GM18873 (cell line): ENCODE results near the gene PARL.

Experiments
- ATAC-seq: cut with Tn5 transposase; IDR thresholded peaks from one replicate; pipeline ENCODE4 v1.9.1; 2021; ENCODE audit warnings: mild to moderate bottlenecking, moderate library complexity, moderate number of reproducible peaks; ENCODE audit not compliant: unreplicated experiment, low FRiP score

The PARL gene

GRCh38 chr3:183818706-183819624 is 65.7 kb downstream of the PARL start:
- no peak for ATAC-seq

DNA sequence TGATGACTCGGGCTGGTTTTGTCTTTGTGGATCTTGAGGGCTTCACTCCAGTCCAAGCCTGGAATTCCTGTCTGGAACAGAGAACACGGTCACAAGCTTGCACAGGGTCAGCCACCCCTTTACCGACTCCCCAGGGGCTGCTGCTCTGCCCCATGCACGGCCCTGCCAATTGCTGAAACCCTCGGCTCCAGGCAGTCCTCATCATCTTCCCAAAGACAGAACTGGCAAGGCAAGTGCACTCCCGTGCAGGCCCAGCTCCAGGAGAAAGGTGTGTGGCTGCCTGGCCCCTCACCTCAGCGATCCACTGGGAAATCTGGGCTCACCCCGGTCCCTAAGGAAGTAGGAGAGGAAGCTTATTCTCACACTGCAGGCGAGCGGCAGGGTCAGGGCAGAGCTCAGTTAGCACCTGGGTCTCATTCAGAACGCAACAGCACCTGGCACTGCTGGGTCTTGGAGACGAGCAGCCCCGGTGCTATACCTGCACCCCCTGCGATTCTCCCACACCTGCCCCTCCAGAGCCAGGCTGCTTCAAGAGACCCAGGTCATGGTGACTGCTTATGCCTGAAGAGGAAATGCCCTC is 66.5 kb downstream of the PARL start:
- no peak for ATAC-seq

DNA sequence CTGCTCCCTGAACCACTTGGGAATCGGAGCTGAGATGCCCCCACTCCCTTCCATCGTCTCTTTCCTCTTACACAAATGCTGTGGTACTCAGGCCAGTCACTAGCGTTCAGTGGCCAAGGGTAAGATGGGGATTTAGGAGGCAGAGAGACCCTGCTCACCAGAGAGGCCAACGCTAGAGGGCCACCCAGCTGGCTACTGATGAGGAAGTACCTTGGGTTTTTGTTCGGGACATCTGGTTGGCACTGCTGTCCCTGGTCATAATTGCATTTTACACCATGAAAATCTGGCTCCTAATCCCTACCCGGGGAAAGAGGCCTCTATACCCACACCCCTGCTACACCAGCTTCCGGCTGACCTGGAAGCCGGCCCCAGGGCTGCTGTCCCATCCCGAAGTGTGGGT is 67.0 kb downstream of the PARL start:
- no peak for ATAC-seq

- no peak for ATAC-seq
These were observed 67.8 kb downstream of the PARL start for GRCh38 chr3:183816681-183817510.

DNA sequence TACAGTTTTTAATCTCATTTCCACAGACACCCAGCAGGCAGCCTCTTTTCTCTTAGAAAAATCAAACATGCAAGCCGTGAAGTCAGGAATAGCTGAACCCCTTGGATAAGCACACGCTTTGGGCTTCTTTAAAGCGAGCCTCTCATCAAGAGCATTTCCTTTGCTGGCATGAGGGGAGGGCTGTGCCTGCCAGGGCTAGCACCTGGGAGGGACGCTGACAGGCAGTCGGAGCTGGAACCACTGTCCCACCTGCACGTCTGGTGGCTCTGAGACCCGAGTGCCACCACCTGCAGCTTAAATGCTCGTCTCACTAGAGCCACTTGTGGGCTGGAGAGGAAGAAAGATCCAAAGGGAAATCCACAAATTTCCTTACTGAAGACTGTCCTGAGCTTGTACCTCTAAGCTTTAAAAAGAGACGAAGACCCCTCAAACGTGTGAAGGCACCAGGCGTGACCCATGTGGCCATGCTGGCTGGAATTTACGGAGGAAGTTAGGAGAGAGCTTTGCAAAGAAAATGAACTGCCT is 68.7 kb downstream of the PARL start:
- ATAC-seq, result no peak

GRCh38 chr3:183815563-183815940 is 69.1 kb downstream of the PARL start:
- ATAC-seq, result no peak

DNA sequence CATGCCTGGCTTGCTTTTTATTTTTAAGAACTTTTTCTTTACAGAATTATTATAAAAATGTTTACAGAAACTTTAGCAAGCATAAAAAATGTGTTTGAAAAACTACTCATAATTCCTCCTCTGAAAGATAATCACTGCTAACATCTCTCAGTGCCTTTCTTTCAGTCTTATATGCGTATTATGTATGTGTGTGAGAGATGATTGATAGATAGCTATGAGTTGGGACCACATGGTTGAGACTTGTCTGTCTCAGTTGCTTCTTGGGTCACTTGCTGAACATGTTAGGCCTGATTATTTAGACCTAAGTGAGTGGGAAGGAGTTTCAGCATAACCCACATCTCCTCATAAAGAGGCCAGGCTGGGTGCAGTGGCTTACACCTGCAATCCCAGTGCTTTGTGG is 70.4 kb downstream of the PARL start:
- ATAC-seq, result no peak

GRCh38 chr3:183812761-183813445 is 71.8 kb downstream of the PARL start:
- ATAC-seq, result no peak

DNA sequence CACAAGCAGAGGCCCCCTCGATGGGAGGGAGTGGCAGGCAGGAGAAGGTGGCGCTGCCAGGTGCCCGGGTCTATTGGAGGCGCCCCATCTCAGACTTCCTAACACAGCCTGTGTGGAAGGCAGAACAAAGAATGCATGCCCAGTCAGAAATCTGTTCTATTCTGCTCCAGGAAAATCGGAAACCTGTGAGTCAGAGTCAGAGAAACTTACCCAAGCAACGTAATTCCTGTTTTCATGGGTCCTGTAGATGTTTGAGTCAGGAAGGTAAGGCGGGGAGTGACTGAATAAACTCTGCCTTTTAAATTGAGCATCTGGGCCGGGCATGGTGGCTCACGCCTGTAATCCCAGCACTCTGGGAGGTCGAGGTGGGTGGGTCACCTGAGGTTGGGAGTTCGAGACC is 73.0 kb downstream of the PARL start:
- ATAC-seq, result no peak

DNA sequence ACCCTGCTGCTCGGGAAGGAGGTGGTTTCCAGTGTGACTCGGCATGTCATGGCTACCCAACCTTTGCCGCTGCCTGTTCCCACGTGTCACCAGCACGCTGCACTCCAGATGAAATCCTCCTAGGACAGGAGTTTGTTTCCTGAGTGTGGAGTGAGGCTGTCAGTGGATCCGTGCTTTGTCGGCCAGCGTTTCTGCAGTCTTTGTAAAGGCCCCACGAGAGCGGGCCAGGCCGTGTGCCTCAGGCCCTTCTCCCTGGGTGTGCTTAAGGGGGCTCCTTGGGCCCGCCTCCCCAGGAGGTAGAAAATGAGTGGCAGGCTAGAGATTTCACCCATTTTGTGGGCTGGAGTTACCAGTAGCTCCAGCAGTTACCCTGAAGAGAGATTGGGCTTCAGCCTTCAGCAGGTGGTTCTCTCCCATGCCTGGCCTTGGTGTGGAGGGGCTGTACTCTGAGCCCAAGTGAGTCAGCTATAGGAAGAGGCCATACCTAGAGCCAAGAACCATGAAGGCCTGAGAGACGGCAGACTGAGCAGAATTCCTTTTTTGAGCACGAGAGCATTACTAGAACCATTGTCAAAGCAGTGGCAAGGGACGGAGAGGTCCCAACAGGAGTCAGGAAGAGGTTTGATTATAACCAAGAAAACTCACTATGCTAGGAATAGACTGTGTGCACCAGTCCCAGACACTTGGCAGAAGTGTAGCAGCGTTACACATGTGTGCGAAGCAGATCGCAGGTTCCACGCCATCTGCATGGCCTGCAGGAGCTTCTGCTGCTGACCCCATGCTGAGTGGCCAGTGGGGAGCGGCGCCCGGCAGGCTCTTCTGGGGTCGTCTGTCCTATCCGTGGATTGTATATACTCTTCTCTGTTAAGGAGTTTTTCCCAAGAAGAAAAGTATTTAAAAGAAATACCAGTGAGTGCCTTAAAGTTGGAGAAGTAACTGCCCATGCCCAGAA is 73.8 kb downstream of the PARL start:
- ATAC-seq, result no peak

DNA sequence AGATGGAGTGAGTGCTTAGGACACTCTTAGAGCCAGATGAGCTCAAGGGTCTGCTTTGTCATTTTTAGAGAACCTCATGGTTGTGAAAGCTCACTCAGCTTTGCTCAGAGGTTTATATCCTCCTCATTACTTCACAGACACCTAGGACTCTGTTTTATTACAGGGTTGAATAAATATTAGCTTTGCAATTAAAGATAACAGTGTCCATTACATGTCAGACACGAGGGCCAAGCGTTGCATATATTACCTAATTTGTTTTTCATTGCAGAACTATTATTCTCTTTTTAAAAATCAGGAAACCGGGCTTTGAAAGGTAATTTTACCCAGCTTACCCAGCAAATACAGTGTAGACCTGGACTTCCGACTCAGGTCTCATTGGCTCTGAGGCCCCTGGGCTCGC is 75.4 kb downstream of the PARL start:
- no peak for ATAC-seq

DNA sequence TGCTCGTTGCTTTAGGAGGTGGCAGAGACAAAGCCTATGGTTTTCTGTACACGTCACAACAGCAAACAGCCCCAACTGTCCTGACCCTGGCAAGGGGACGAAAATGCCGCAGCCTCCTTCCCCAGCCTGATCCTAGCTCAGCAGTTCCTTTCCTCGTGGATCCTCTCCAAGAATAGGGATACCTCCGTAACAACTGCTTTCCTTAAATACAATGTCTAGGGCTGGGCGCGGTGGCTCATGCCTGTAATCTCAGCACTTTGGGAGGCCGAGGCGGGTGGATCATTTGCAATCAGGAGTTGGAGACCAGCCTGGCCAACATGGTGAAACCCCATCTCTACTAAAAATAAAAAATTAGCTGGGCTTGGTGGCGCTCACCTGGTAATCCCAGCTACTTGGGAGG is 76.3 kb downstream of the PARL start:
- ATAC-seq, result no peak

DNA sequence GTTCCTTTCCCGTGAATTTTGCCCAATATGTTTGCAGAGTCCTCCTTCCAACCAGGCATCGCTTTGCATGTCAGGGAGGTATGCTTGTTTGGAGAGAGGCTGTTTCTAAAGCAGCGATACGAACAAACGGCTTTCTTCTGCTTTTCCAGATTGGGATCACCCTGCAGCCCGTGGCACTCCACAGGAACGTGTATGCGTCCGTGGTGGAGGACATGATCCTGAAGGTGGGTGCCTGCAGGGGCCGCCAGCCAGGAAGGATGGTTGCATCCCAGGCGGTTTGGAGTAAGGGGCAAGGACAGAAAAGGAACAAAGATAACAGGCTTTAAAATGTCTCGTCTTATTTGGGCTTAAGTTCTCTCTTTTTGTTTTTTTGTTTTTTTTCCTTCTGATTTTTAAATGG is 76.8 kb downstream of the PARL start:
- no peak for ATAC-seq

GRCh38 chr3:183807209-183807728 is 77.4 kb downstream of the PARL start:
- ATAC-seq, result no peak

- no peak for ATAC-seq
These were observed 81.7 kb downstream of the PARL start for GRCh38 chr3:183802989-183803388.

DNA sequence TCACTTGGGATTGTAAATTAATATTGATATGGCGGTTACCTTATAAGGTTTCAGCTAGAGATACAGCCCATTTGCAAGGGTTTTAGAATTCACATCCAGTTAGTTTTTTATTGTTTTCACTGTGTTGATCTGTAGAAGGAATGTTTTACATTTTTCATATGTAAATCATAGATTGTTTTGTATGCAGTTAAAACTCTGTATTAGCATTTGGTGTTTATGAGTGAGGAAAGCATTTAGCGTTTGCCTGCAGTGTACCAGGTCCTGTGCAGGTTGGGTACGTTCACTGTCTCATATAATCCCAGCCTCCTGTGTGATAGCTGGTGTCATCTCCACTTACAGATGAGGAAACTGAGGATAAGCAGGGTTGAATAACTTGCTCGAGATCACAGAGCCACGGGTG is 83.1 kb downstream of the PARL start:
- no peak for ATAC-seq

- no peak for ATAC-seq
These were observed 84.3 kb downstream of the PARL start for GRCh38 chr3:183800243-183800863.

GRCh38 chr3:183799461-183799860 is 85.2 kb downstream of the PARL start:
- ATAC-seq, result no peak

DNA sequence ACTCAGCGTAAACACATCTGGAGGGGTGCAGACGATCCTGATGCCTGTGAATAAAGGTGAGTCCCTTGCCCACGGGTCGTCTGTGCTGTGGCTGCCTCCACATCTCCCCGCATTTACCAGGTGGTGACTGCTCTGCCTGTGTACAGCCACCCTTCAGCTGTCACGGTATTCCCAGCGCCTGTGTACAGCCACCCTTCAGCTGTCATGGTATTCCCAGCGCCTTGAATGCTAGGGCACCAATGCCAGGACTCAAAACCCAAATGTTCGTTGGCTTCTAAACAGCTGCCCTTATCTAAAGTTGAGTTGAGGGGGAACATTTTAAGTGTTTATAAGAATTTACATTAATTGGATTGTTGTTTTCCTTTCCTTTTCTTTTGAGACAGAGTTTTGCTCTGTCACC is 86.7 kb downstream of the PARL start:
- ATAC-seq, result no peak
